H54 (cell line): Measurements from ENCODE around the gene MRPS26.
A peak's percentile ranks its signal among the peaks of the same experiment; 100 is the strongest.
"Not testable (repeated sequence)": the region's sequence is repeated elsewhere in the genome, so short reads cannot be mapped to it uniquely, and the experiment has no call there.

Source experiments
- DNase-seq: peaks from one replicate; pipeline ENCODE4 v3.0.0; 2011; ENCODE audit warnings: low spot score, mixed read lengths; ENCODE audit not compliant: insufficient read length
- FAIRE-seq: peaks from 3 replicates; lab custom pipeline; 2011; peaks lifted over from hg19 to GRCh38; lab: Jason Lieb, UNC
- POLR2A ChIP-seq: IDR thresholded peaks from 2 replicates; pipeline ENCODE4 v1.6.1; 2011; ENCODE audit warnings: low read depth, mild to moderate bottlenecking, low read length

MRPS26 gene

DNA sequence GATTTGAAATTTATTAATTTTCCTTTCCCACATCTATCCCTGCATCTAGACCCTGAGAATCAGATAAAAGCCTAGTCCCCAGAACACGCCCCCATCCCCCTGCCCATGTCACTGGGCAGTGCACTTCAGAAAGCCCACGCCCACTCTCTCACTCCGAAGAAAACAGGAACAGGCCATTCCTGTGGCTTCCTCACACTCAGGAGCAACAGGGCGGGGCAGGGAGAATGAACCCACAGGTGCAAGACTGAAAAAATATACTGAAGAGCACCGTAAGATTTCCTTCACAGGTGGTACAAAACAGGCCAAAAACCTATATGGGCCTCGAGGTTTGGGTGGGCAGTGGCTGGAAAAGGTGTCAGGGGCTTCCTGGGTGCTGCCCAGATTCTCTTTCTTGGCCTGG, 29.0 kb downstream of the MRPS26 start:
- TF ChIP-seq POLR2A = no peak
- no peak for DNase-seq
- no peak for FAIRE-seq

DNA sequence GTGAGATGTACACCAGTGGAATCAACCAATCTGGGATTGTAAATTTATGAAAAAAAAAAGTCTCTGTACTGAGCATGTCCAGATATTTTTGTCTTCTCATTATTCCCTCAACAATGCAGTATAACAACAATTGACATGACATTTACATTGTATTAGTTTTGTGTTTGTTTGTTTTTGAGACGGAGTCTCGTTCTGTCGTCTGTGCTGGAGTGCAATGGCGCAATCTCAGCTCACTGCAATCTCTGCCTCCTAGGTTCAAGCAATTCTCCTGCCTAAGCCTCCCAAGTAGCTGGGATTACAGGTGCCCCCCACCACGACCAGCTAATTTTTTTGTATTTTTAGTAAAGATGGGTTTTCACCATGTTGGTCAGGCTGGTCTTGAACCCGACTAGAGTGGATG, 29.5 kb downstream of the MRPS26 start:
- not testable (repeated sequence) for DNase-seq, FAIRE-seq

DNA sequence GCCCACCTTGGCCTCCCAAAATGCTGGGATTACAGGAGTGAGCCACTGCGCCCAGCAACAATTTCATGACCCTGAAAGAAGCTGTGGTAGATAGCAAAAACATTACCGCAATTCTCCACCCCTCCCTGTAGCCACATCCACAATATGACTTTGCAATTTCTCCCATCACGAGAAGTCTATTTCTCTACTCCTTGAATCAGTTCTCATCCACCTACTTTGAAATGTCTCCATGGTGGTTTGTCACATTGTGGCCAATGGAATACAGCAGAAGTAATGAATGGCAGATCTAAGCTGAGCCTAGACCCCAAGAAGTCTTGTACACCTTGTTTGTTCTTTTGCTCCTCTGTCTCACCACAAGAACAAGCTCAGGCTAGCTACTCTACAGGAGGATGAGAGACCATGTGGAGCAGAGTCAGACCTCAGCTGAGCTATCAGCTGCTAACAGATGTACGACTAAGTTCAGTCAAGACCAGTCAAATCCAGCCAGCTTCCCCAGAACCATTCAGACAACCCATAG, 31.8 kb downstream of the MRPS26 start:
- no peak for TF ChIP-seq POLR2A
- no peak for DNase-seq
- FAIRE-seq = no peak

DNA sequence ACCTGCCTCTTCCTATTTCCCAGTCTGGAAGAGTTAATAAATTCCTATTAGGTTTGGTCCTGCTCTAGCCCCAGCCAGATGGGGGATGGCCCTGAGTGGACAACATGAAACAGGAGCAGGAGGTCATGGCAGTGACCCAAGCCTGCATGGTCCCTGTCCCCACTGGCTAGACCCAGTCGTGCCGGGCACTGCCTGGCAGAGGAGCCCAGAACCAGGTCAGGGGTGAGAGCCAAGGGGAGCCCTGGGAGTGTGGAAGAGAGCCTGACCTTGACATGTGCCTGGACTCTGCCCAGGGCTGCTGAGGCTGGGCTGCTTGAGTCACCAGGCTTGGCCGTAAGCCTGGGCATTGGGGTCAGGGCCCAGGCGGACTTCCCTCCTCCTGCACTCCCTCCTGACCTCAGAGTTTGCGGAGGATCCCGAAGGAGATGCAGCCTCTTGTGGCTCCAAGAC, 35.1 kb downstream of the MRPS26 start:
- TF ChIP-seq POLR2A = no peak
- DNase-seq = peak; percentile 100
- FAIRE-seq = peak; percentile 89

DNA sequence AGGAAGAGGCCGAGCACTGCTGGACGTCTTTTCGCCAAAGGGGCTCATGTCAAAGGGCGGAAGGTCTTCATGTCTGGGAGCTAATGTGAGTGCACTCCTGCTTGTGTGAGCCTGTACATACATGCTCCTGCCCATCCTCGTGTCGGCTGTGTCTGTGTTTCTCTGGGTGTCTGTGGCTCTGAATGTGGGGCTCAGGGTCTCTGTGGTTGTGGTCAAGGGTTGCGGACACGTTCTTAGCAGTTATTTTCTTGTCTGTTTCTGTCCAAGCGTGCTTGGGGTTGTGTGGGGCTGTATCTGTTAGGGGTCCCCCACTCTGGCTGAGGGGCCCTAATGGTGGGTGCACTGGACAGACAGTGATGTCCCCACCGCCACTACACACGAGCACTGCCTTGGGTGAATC, 35.8 kb downstream of the MRPS26 start:
- no peak for FAIRE-seq
- no peak for DNase-seq
- TF ChIP-seq POLR2A = no peak

DNA sequence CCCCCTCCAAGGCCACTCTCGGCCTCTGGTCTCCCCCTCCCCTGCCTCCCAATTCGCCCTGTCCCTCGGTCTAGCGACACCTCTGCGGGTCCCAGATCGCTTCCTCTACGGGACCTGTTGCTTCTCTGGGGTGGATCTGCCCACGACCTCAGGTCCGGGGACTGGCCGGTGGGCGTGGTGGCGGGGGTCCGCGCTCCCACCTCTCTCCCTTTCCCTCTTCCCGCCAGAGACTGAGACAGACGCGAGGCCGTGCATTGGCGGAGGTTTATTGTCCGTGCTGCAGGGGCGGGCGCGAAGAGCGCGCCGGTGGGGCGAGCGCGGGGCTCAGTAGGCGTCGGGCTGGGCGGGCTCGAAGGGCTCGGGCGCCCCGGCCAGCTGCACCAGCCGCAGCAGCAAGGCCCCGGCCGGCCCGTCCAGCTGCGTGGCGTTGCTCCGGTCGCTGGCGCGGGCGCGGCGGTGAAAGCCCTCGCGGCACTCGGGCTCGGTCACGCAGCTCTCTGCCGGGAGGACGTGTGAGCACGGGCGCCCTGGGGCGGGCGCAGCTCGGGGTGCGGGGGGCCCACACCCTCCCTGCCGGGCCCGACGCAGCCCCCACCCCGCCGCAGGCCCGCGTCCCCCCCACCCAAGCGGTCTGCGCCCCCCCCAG, 36.6 kb downstream of the MRPS26 start:
- no peak for TF ChIP-seq POLR2A
- DNase-seq = no peak
- FAIRE-seq = no peak

DNA sequence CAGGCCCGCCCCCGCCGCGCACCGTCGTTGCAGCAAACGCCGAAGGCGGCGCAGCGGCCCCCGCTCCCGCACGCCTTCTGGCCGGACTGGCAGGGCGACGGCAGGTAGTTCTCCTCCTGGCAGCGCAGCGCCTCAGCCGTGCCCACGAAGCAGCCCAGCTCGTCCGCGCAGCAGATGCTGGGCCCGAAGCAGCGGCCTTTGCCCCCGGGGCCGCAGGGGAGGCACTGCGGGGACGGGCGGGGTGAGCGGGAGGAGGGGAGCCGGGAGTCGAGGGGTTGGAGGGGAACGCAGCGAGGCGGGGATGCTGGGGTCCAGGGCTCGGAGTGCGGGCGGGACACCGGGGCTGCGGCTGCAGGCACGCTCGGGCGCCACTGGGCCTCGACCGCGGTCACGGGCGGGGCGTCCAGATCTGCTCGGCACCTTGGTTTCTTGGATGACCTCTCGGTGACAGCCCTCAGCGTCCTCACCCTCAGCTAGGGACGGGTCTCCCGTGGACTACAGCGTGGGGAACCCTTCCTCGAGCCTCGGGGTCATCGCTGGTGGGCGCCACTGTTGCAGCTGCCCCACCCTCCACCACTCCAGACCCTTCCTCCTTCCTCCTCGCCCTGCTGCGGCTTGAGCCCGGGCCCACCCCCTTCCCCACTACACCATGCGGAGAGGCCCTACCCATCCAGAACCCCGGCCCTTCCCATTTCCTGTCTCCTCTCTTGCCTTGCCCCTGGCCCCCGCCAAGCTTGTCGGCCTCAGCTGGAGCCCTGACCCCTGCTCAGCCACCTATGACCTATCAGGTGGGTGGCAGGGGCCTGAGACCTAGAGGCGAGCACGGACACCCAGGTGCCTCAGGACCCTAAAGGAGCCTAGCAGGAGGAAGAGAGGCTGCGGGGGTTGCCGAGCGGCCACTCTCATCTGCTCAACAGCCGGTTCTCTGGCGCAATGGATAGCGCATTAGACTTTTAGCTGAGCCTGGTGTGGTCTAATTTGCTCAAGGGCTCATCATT, 37.4 kb downstream of the MRPS26 start:
- FAIRE-seq (no peak), DNase-seq (no peak)
- TF ChIP-seq POLR2A = no peak

DNA sequence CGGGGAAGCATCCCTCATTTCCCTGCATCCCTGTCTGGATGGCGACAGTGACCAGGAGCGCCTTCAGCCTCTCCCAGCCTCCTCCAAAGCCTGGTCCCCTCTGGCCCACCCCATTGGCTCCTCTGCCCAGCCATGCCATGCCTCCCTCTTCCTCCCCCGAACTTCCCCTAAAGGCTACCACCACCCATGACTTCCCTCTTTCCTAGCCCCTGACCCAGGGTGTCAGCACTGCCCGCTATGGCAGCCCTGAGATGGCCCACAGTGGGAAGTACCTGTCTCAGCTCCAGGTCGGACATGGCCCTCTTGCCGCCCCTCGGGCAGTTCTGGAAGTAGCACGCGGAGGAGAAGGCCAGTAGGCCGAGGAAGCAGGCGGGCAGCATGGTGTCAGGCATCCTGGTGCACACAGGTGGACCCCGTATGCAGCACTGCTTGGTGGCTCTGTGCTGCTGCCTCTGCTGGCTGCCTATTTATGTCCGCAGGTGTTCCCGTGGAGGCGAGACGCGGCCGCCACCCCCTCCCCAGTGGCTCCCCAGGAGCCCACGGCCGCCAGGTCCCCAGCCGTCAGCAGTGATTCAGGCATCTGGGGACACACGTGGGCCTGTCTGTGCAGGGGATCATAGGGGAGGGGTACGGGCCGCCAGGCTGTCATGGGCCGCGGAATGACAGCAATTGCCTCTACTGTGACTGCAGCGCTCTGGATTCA, 38.6 kb downstream of the MRPS26 start, which contains the start of gene AVP:
TSS of gene AVP (minus strand) at position 442 of the 703 bp plus-strand sequence. CDS start at position 392, 50 bp downstream.
- no peak for TF ChIP-seq POLR2A
- FAIRE-seq (no peak), DNase-seq (no peak)

DNA sequence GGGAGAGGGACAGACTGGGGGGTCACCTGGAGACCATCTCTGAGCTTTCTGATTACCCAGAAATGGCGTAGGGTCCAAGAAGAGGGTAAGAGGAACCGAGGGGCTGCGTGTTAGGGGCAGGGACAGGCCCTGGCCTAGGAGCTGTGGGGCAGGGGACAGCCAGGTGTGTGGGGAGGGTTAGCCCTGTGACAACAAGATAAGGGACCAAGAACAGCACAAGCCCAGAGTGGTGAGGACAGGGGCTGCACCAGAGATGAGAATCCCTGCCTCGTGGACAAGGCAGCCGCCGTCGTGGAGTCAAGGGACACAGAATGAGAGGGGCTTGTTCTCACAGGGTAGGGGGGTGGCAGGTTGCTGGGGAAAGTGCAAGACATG, 39.1 kb downstream of the MRPS26 start:
- TF ChIP-seq POLR2A = no peak
- DNase-seq (no peak), FAIRE-seq (no peak)

DNA sequence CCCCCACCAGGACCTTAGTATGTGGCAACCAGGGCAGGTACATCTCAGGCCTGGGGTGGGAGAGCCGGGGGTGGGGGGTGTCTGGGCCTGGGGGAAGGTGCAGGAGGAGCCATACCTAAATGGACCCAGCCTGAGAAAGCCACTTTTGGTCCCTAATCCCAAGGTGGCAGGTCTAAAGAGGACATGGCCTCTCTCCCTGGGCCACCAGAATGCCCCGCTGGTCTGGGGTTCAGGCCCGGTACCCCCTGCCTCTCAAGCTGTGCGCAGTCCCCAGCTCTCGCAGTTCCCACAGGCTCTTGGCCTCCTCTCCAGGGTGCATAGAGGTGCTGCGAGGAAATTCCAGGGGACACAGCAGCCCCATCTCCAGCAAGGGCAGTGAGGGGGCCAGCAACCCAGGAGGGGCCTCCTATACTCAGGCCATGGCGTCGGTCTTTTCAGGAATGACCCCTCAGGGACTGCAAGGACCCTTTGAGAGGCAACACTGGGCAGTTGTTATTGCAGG, 39.8 kb downstream of the MRPS26 start:
- DNase-seq = no peak
- no peak for TF ChIP-seq POLR2A
- no peak for FAIRE-seq

DNA sequence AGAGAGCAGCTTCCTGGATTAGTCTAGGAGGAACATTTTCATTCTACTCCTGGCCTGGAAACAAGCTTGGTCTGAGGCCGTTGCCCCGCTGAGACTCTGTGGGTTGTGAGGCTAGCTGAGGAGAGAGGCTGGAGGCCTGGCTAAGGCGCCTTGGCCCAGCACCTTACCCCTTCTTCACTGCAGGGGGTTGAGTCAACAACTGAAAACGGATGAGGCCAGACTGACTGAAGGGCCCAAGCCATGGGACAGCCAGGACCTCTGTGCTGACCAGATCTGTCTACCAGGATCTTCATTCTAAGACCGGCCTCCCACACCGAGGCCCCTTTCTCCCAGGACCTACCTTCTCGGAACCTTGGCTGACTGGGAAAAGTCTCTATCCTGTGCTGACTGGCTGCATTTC, 42.2 kb downstream of the MRPS26 start:
- FAIRE-seq (no peak), DNase-seq (no peak)
- no peak for TF ChIP-seq POLR2A

DNA sequence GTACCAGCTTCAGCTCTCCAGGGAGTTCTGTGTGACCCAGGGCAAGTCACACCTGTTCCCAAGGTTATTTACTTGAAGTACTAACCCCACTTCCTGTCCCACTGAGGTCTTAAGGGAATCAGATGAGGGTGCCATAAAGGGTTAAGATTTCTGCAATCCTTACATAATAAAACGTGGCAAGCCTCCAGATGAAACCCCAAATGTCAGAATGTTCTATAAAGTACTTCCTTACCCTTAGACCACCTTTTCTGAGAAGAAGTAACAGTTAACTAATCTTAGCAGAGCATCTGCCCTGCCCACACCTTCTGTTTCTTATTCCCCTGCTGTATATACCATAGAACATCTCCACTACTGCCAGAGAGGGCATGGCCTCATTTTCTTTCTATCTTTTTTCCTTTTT, 44.7 kb downstream of the MRPS26 start:
- FAIRE-seq (no peak), DNase-seq (no peak)
- TF ChIP-seq POLR2A = no peak

DNA sequence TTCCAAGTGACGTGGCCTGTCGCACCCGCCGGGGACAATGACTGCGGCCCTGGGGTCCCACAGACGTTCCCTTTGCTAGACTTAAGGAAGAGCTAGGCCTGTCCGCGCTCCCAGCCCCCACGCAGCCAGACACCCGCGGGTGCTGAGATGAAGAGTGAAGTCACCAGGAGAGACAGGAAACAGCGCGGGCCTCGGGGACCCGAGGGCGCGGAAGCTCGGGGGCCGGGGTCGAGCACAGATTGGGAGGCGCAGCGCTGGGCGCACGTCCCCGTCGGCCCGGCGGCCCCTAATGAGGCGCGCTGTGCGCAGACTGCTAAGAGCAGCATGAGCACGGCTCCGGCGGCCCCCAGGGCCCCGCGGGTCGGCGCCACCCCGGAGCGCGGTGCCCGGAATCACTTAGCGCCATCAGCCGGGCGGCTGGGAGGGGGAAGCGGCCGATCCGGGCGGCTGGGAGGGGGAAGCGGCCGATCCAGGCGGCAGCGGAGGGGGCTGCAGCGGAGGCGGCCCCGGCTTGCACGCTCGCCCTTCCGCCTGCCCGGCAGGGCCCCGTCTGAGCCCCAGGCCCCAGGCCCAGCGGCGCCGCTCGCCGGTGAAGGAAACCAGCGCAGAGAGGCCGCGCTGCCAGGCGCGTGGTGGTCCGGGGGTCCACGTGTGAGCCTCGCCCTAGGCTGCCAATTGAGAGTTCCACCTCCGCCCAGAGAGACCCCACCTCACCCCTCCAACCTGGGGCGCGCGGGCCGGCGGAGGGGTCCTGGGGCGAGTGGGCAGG, 46.9 kb downstream of the MRPS26 start:
- DNase-seq (no peak), FAIRE-seq (no peak)
- TF ChIP-seq POLR2A = no peak
